Esophagus muscularis mucosa (tissue), 4 donors: ENCODE measurements around the gene C22orf23. TPM values are rescaled to one million over a fixed set of nuclear protein-coding genes. Genes with fewer than 3 reads are reported as not detected.

ENCODE experiments used
- DNase-seq: peaks from one replicate; pipeline ENCODE4 v3.0.0-alpha.2; 2017; ENCODE audit errors: extremely low spot score
- H3K27ac ChIP-seq, 4 donors: fragments of 200-600 bp; sonication (generic); replicated peaks in 1 of 4; 1 replicate in 3 of 4; 2 replicates in 1 of 4; pipeline ENCODE4 v1.5.1; 2016 to 2019; ENCODE audit warnings: mild to moderate bottlenecking in 1 of 4
- H3K27me3 ChIP-seq, 4 donors: fragments of 200-600 bp; sonication (generic); one replicate each; pipeline versions ENCODE4 v1.5.1 to v1.6.0; 2016 to 2019
- H3K36me3 ChIP-seq, 4 donors: fragments of 200-600 bp; sonication (generic); one replicate each; pipeline ENCODE4 v1.5.1; 2016 to 2019
- H3K4me1 ChIP-seq, 4 donors: fragments of 200-600 bp; sonication (generic); one replicate each; pipeline ENCODE4 v1.5.1; 2016 to 2019
- H3K4me3 ChIP-seq, 4 donors: fragments of 200-600 bp; sonication (generic); 1 replicate in 2 of 4; 2 replicates in 2 of 4; pipeline ENCODE4 v1.5.1; 2016 to 2019; ENCODE audit warnings: mild to moderate bottlenecking in 4 of 4, moderate library complexity in 1 of 4
- H3K9me3 ChIP-seq, 4 donors: fragments of 200-600 bp; sonication (generic); 1 replicate in 3 of 4; 2 replicates in 1 of 4; pipeline ENCODE4 v1.5.1; 2016 to 2019
- CTCF ChIP-seq, 3 experiments: fragments of 200-600 bp in 2 of 3; fragments of 450-650 bp in 1 of 3; sonication (generic) in 2 of 3; IDR thresholded peaks; one replicate each; pipeline ENCODE4 v1.5.1; 2017 to 2019; ENCODE audit warnings: antibody characterized with exemption in 3 of 3, mild to moderate bottlenecking in 2 of 3, moderate library complexity in 1 of 3
- EP300 ChIP-seq: sonication (generic); formaldehyde crosslinking; IDR thresholded peaks from one replicate; pipeline ENCODE4 v1.6.1; 2017; ENCODE audit warnings: antibody characterized with exemption
- POLR2A ChIP-seq: fragments of 450-650 bp; IDR thresholded peaks from one replicate; pipeline ENCODE4 v1.6.1; 2017; ENCODE audit warnings: antibody characterized with exemption, moderate library complexity, mild to moderate bottlenecking, low read depth
- POLR2AphosphoS5 ChIP-seq, 2 donors: sonication (generic); formaldehyde crosslinking; IDR thresholded peaks; one replicate each; pipeline ENCODE4 v1.6.1; 2017; ENCODE audit warnings: antibody characterized with exemption in 2 of 2
- WGBS: methylation state at CpG from one replicate; pipeline ENCODE4 v1.1.5; 2018; 5-methylcytosine and 5-hydroxymethylcytosine counted together
- intact Hi-C: fragments of 100-400 bp; cut with DNase I; formaldehyde crosslinking; loops from one replicate; pipeline ENCODE4 v1.15.1; 2023
- total RNA-seq, 4 donors: library from RNA; depleted of rRNA; stranded (reverse); fragments of >200 nt; gene quantifications; one replicate each; pipeline versions ENCODE4 v1.1.0 to v1.2.1, GENCODE V29; 2016

C22orf23 gene
- total RNA-seq, 4 donors from 2014 or later, result not detected

GRCh38 chr22:37971475-37972434 is 18.4 kb upstream of the C22orf23 start:
- H3K27ac ChIP-seq, result no peak overlapping the region
- 91% methylated on average over 5 of the region's 7 CpGs for WGBS
- H3K4me1 ChIP-seq, result peaks cover 0 to 10% (median 1%) of the 10 kb centered on the region in 4 donors
- H3K4me3 ChIP-seq, result no peak overlapping the region
- no peaks in the 10 kb centered on the region for H3K27me3 ChIP-seq
- TF ChIP-seq POLR2A (no peak), POLR2AphosphoS5 (IDR thresholded peaks at IDR 0.05) (no peak), CTCF (IDR thresholded peaks at IDR 0.05) (no peak), EP300 (no peak)
- intact Hi-C loops, result no loop called here
- H3K9me3 ChIP-seq, result no peaks in the 10 kb centered on the region
- no peak for DNase-seq
- peaks cover 27 to 69% (median 34%) of the 10 kb centered on the region in 4 donors for H3K36me3 ChIP-seq

- Histone ChIP-seq H3K4me1 (peaks cover 6 to 17% (median 9%) of the 10 kb centered on the region in 4 donors), H3K4me3 (no peak overlapping the region), H3K27me3 (no peaks in the 10 kb centered on the region), H3K27ac (no peak overlapping the region), H3K9me3 (no peaks in the 10 kb centered on the region), H3K36me3 (peaks cover 31 to 69% (median 33%) of the 10 kb centered on the region in 4 donors)
- intact Hi-C loops, result no loop called here
- 89% methylated on average over 4 of the region's 4 CpGs for WGBS
- TF ChIP-seq POLR2AphosphoS5 (IDR thresholded peaks at IDR 0.05), result no peak
- no peak for TF ChIP-seq CTCF (IDR thresholded peaks at IDR 0.05)
- TF ChIP-seq EP300, result no peak
- TF ChIP-seq POLR2A, result no peak
- no peak for DNase-seq
These were observed 17.5 kb upstream of the C22orf23 start for GRCh38 chr22:37970864-37971263.

- Histone ChIP-seq H3K4me3 (no peak overlapping the region), H3K27ac (peak overlapping the region in 3 of 4 donors; percentile 1 to 34 (median 11)), H3K27me3 (no peaks in the 10 kb centered on the region), H3K36me3 (peaks cover 35 to 61% (median 37%) of the 10 kb centered on the region in 4 donors), H3K9me3 (no peaks in the 10 kb centered on the region), H3K4me1 (peaks cover 15 to 27% (median 21%) of the 10 kb centered on the region in 4 donors)
- DNase-seq, result no peak
- no peak for TF ChIP-seq POLR2A
- TF ChIP-seq POLR2AphosphoS5 (IDR thresholded peaks at IDR 0.05), result no peak
- no peak for TF ChIP-seq EP300
- no peak for TF ChIP-seq CTCF (IDR thresholded peaks at IDR 0.05)
- intact Hi-C loops, result loop anchor here (5.0 kb wide), 1 partner anchor 151 kb away; no protein-coding TSS in a partner anchor
- 83% methylated on average over 5 of the region's 5 CpGs for WGBS
These were observed 15.3 kb upstream of the C22orf23 start for GRCh38 chr22:37968452-37969251.

- Histone ChIP-seq H3K9me3 (no peaks in the 10 kb centered on the region), H3K4me1 (peaks cover 15 to 27% (median 21%) of the 10 kb centered on the region in 4 donors), H3K4me3 (no peak overlapping the region), H3K27me3 (no peaks in the 10 kb centered on the region), H3K27ac (peak overlapping the region in 3 of 4 donors; percentile 1 to 34 (median 11)), H3K36me3 (peaks cover 39 to 61% (median 43%) of the 10 kb centered on the region in 4 donors)
- intact Hi-C loops, result loop anchor here (5.0 kb wide), 1 partner anchor 151 kb away; no protein-coding TSS in a partner anchor
- TF ChIP-seq CTCF (IDR thresholded peaks at IDR 0.05), result no peak
- no peak for TF ChIP-seq POLR2AphosphoS5 (IDR thresholded peaks at IDR 0.05)
- no peak for TF ChIP-seq EP300
- no peak for TF ChIP-seq POLR2A
- DNase-seq, result no peak
- WGBS, result 85% methylated on average over 14 of the region's 14 CpGs
These were observed 14.4 kb upstream of the C22orf23 start for GRCh38 chr22:37967637-37968451.
